Stimulated activated CD4-positive, alpha-beta T cell treated with anti-CD3 and anti-CD28 coated beads, Interleukin-4, amount 100 ng/mL, for 48 hours (primary cell): Measurements from ENCODE around the gene C4A.
"Not testable (repeated sequence)": the region's sequence is repeated elsewhere in the genome, so short reads cannot be mapped to it uniquely, and the experiment has no call there.

Experiments
- DNase-seq, 2 donors: peaks; one replicate each; pipeline ENCODE4 v3.0.0-alpha.2; 2020; ENCODE audit warnings: low read depth in 2 of 2

The C4A gene

GRCh38 chr6:31981744-31982143 is at the start of gene C4A:
TSS of gene C4A (plus strand) at chr6:31982057. CDS start at chr6:31982108, 51 bp downstream.
- DNase-seq: not testable (repeated sequence)

- DNase-seq: not testable (repeated sequence)
Measured at GRCh38 chr6:31932137-31932536, 49.7 kb upstream of the C4A start.

GRCh38 chr6:31933537-31933936 is 48.3 kb upstream of the C4A start:
- no peak for DNase-seq

- no peak for DNase-seq
Measured at GRCh38 chr6:31935021-31935420, 46.8 kb upstream of the C4A start.

- no peak for DNase-seq
Measured at GRCh38 chr6:31935823-31936222, 46.0 kb upstream of the C4A start.

- DNase-seq: no peak
Measured at GRCh38 chr6:31940256-31940664, 41.6 kb upstream of the C4A start.

- no peak for DNase-seq
Measured at GRCh38 chr6:31943742-31944141, 38.1 kb upstream of the C4A start.

GRCh38 chr6:31945154-31945506 is 36.7 kb upstream of the C4A start:
- DNase-seq: no peak

- no peak for DNase-seq
Measured at GRCh38 chr6:31945507-31946369, 36.1 kb upstream of the C4A start, which contains the start of gene CFB. TSS of gene CFB (plus strand) at chr6:31946095. CDS start at chr6:31946222, 127 bp downstream.

GRCh38 chr6:31946370-31946885 is 35.4 kb upstream of the C4A start:
- no peak for DNase-seq

GRCh38 chr6:31947070-31947675 is 34.7 kb upstream of the C4A start:
- no peak for DNase-seq

- DNase-seq: no peak
Measured at GRCh38 chr6:31947864-31948263, 34.0 kb upstream of the C4A start.

GRCh38 chr6:31948306-31948705 is 33.6 kb upstream of the C4A start:
- no peak for DNase-seq

- no peak for DNase-seq
Measured at GRCh38 chr6:31948753-31949413, 33.0 kb upstream of the C4A start.

- no peak for DNase-seq
Measured at GRCh38 chr6:31949926-31950548, 31.8 kb upstream of the C4A start.

- peak in 1 of 2 donors; percentile 35 for DNase-seq
Measured at GRCh38 chr6:31952140-31952805, 29.6 kb upstream of the C4A start.

- DNase-seq: no peak
Measured at GRCh38 chr6:31952890-31953289, 29.0 kb upstream of the C4A start.

- no peak for DNase-seq
Measured at GRCh38 chr6:31954511-31954910, 27.3 kb upstream of the C4A start.

GRCh38 chr6:31956796-31957195 is 25.1 kb upstream of the C4A start:
- no peak for DNase-seq

- no peak for DNase-seq
Measured at GRCh38 chr6:31958412-31958740, 23.5 kb upstream of the C4A start.
